ENCODE measurements around the gene HIF3A.

Gene HIF3A

DNA sequence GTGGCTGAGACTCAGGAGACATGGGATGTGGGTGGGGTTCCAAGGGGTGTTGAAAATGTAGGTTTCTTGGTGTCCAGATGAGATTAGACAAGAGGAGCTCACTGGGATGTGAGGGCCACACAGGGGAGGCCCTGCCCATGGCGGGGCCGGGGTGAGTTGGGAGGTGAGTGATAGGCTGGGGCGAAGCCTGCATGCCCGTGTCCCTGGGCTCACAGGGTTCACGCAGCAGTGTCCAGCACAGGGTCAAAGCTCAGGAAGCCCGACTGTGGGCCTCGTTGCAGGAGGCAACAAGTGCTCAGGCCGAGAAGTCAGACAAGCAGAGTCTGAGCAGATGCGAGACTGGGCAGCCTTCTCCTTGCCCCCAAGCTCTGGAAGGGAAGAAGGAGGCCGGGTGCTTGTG is 89.3 kb downstream of the HIF3A start:
- DNase-seq, result no peak

DNA sequence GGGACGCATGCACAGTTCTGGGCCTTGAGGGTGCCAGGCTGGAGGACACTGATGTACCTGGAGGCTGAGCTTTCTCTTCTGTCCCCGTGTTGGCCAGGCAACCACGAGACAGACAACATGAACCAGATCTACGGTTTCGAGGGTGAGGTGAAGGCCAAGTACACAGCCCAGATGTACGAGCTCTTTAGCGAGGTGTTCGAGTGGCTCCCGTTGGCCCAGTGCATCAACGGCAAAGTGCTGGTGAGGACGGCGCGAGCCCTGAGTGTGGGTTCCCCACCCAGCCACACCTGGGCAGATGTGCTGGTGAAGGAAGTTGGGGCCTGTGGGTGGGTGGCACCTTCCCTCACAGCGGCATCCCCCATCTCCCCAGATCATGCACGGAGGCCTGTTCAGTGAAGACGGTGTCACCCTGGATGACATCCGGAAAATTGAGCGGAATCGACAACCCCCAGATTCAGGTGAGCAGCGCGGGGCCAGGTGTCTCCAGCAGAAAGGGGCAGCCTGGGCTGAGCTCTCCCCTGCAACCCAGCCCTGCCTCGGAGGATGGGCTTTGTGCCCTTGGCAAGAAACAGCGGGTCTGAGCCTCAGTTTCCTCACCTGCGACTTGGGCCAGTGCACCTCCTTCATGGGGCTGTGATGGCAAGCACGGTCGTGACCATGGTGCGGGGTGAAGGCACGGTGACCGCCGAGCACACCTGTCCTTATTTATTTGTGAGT is 90.3 kb downstream of the HIF3A start:
- no peak for DNase-seq

DNA sequence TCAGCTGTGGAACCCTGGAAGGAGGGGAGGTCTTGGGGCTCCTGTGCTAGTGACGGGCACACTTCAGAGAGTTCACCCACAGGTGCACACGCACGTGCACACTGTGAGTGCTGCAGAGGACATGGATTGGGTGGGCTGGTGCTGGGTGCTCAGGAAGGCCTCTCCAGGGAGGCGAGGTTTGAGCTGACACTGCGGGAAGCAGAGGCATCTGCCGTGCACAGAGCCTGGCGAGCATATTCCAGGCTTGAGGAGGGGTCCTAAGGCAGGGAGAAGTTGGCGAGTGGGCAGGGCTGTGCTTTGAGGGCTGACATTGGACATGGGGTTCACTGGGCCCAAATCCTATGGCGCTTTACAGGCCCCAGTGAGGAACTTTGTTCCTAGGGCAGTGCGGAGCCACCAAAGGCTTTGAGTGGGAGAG is 90.9 kb downstream of the HIF3A start:
- DNase-seq, result no peak

DNA sequence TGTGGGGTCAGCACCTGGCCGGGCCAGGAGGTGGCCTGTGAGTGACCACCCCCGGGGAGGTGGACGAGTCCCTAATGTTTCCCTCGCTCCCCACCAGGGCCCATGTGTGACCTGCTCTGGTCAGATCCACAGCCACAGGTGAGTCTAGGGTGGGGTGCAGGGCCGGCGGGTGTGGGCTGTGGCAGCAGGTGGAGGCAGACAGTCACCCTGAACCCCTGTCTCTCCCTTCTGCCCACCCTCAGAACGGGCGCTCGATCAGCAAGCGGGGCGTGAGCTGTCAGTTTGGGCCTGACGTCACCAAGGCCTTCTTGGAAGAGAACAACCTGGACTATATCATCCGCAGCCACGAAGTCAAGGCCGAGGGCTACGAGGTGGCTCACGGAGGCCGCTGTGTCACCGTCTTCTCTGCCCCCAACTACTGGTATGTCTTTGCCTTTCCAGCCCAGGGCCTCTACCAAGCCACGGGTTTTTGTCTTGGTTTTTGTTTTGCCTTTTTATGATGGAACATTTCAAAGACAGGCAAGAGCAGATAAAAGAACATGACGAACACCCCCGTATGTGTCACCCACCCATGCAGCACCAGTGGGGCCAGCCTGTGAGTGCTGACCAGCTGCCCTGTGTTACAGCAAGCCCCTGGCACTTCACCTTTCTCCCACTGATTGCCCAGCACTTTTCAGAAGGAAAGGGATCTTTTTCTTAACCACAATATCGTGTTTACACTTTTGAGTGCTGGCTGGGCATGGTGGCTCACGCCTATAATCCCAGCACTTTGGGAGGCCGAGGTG is 91.7 kb downstream of the HIF3A start:
- DNase-seq, result no peak

DNA sequence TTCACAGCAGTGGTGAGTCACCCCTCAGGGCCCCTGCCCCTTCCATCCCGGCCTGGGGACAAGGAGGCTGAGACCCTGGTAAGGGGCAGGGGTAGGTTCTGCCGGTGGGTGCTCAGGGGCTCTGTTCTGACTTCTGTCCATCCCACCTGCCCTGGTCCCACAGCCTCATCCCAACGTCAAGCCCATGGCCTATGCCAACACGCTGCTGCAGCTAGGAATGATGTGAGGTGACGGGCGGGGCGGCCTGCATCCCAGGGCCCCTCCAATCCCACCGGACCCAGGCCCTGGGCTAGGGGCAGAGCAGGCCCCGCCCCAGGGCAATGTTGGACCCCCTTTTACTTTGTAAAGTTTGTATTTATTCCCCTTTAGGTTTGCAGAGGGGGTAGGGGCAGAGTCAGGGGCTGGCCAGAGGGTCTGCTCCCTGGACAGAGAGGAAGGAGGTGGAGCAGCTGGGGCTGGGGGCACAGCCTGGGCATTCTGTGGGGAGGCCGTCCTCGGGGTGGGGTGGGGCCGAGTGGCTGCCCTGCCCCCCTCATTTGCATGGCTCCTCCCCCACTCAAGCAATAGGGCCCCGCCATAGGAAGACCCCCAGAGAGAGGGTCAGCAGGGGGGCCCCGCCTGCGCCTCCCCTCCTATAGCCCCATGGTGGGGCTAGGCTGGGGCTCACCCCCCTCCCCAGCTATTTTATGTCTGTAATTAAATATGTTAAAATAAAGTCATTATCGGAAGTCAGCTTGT is 93.4 kb downstream of the HIF3A start:
- DNase-seq, result no peak

DNA sequence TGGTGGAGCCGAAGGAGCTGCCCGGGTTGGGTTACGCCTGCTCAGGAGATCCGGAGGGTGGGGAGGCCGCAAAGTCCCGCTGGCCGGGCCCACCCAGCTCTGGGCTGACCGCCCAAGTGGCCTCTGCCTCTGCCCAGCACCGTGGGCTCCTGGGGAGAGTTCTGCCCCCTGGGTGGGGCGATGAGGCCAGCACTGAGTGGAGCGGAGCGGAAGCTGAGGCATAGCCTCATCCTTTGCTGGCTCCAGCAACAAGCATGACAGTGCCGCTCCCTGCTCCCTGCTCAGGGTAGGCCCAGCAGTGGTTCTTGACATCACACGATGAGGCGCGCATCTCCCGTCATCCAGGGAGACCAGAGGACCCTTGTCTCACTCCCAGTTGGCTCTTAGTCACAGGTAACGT is 94.0 kb downstream of the HIF3A start:
- DNase-seq, result no peak

DNA sequence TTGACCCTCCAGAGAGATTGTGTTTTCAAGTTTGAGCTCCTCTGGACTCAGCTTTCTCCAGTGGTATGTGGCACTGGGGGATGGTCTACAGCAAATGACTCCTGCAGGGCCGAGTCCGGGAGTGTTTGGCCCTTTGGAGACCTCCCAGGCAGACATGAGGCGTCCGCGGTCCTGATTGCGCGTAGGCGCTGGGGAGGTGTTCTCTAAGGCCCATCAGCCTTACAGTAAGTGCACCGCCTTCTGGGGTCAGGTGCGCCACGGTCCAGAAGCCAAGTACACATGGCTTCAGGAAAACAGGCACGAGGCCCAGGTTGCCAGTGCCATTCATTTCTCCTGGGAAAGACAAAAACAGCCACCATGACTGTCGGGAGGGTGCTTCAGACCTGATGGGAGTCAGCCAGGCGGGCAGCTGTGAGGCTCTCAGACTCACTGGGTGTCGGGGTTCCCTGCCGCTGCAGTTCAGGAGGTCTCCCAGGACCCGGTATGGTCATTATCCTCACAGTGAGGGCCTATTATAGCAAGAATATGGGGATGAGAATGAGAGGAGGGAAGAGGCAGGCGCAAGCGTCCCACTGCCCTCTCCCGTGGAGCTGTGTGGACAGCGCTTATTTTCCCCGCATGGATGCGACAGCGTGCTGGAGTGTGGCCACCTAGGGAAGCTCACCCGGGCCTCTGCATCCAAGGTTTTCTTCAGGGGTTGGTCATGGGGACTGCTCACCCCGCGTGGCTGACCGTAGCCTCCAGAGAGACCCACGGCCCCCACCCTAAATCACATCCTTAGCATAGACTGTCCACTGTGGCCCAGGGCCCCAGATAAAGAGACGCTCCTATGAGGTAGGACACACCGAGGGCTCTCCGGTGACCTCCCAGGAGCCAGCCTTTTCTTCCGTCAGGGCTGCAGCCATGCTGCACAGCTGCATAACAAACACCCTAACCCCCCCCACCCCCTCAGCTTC is 94.7 kb downstream of the HIF3A start:
- no peak for DNase-seq

DNA sequence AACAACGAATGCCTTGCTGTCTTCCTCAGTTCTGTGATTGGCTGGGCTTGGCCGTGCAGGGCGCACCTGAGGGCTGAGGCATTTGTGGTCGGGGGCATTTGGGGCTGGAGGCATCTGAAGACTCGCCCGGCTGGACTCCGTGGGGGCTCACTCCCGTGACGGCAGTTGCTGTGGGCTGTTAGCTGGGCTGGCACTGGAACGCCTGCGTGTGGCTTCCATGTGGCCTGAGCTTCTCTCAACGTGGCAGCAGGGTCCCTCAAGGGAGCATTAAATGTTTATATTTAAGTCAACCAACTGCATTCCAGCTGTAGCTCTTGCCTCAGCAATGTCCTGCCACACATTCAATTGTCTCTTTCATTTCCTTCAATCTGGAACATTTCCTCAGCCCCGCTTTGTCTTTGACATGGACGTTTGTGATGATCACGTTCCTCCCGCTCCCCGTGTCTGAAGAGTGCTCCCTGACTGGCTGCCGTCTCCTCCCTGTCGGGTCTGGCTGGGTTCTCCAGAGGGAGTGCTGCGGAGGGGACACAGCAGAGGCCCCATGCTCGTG is 95.5 kb downstream of the HIF3A start:
- DNase-seq, result no peak

DNA sequence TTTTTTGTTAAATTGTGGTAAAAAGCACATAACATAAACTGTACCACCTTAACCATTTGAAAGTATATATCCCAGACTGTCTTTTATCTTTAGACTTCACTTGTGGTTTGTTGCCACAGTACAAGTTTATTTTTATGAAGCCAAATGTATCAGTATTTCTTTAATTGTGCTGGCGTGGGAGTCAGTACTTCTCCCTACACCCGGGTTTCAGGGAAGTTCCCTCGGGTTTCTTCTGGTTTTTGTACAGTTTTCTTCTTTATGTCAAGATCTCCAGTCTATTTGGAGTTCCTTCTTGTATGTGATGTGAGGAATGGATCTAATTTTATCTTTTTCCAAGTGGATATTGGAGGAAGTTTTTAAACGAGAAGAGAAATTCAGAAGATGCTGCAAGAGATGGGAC is 96.0 kb downstream of the HIF3A start:
- no peak for DNase-seq
